ENCODE data around the gene XAF1.

The XAF1 gene

DNA sequence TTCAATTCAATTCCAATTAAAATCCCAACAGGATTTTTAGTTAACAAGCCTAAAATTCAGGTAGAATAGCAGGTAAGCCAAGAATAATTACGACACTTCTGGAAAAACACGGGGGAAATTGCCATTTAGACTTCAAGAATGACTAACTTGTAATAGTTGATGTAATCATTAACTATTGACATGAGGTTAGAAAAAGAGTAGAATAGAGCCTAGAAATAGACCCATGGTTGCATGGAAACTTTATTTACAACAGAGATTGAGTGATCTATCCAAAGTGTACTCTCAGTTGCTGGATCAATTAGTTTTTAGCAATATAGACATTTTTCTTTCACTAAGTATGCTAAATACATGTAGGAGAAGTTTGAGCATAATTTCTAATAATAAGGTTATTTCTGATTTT is 39.1 kb upstream of the XAF1 start:
- Histone ChIP-seq H2AFZ (ENCODE audit: low read length) (no peak overlapping the region), H3K4me2 (ENCODE audit: low read length) (no peak overlapping the region), H3K36me3 (ENCODE audit: insufficient read depth, low read length) (no peaks in the 10 kb centered on the region; the same call in 1 of the 2 replicates), H3K9ac (ENCODE audit: low read length) (no peak overlapping the region), H3K9me3 (ENCODE audit: low read length) (no peaks in the 10 kb centered on the region), H3K79me2 (ENCODE audit: insufficient read depth, low read length) (no peaks in the 10 kb centered on the region), H3K27ac (ENCODE audit: low read depth, low read length, poor library complexity, severe bottlenecking) (no peak overlapping the region), H3K4me3 (ENCODE audit: low read depth, low read length, poor library complexity, severe bottlenecking) (no peak overlapping the region), H3F3A (ENCODE audit: insufficient read depth, low read length) (no peaks in the 10 kb centered on the region), H3K27me3 (ENCODE audit: insufficient read depth, low read length) (no peaks in the 10 kb centered on the region), H4K20me1 (ENCODE audit: insufficient read depth, low read length) (no peaks in the 10 kb centered on the region), H3K4me1 (ENCODE audit: insufficient read depth, low read length, severe bottlenecking) (no peaks in the 10 kb centered on the region), H3K9me2 (ENCODE audit: low read depth, low read length) (no peaks in the 10 kb centered on the region)
- TF ChIP-seq, protein P1, sequence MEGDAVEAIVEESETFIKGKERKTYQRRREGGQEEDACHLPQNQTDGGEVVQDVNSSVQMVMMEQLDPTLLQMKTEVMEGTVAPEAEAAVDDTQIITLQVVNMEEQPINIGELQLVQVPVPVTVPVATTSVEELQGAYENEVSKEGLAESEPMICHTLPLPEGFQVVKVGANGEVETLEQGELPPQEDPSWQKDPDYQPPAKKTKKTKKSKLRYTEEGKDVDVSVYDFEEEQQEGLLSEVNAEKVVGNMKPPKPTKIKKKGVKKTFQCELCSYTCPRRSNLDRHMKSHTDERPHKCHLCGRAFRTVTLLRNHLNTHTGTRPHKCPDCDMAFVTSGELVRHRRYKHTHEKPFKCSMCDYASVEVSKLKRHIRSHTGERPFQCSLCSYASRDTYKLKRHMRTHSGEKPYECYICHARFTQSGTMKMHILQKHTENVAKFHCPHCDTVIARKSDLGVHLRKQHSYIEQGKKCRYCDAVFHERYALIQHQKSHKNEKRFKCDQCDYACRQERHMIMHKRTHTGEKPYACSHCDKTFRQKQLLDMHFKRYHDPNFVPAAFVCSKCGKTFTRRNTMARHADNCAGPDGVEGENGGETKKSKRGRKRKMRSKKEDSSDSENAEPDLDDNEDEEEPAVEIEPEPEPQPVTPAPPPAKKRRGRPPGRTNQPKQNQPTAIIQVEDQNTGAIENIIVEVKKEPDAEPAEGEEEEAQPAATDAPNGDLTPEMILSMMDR (IDR thresholded peaks at IDR 0.05; ENCODE audit: low read length), result no peak
- no peak for TF ChIP-seq EZH2 (IDR thresholded peaks at IDR 0.05; ENCODE audit: borderline replicate concordance, low read length)

DNA sequence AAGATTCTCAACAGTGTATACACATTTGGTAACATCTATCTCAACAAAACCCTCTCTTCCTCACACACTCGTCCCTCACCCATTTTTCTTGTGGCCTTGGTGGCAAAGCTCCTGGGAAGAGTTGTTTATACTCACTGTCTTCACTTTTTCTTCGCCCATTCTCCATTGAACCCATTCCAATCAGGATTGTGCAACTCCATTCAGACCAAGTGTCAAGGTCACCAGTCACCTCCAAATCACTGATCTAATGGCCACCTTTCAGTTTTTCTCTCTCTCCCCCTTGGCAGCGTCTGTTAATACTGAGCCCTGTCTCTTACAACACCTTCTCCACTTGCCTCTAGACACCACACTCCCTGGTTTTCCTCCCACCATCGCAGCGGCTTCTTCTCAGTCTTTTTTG is 34.1 kb upstream of the XAF1 start:
- no peaks in the 10 kb centered on the region for H3K79me2 ChIP-seq (ENCODE audit: insufficient read depth, low read length)
- no peaks in the 10 kb centered on the region for H3K9me2 ChIP-seq (ENCODE audit: low read depth, low read length)
- H2AFZ ChIP-seq (ENCODE audit: low read length), result no peak overlapping the region
- H3K27me3 ChIP-seq (ENCODE audit: insufficient read depth, low read length), result no peaks in the 10 kb centered on the region
- no peaks in the 10 kb centered on the region for H3F3A ChIP-seq (ENCODE audit: insufficient read depth, low read length)
- no peak for TF ChIP-seq EZH2 (IDR thresholded peaks at IDR 0.05; ENCODE audit: borderline replicate concordance, low read length)
- TF ChIP-seq, protein P1 (IDR thresholded peaks at IDR 0.05; ENCODE audit: low read length), result no peak
- H3K4me3 ChIP-seq (ENCODE audit: low read depth, low read length, poor library complexity, severe bottlenecking), result no peak overlapping the region
- no peak overlapping the region for H3K27ac ChIP-seq (ENCODE audit: low read depth, low read length, poor library complexity, severe bottlenecking)
- H3K36me3 ChIP-seq (ENCODE audit: insufficient read depth, low read length), result no peaks in the 10 kb centered on the region; the same call in 1 of the 2 replicates
- H3K4me2 ChIP-seq (ENCODE audit: low read length), result no peak overlapping the region
- H3K4me1 ChIP-seq (ENCODE audit: insufficient read depth, low read length, severe bottlenecking), result no peaks in the 10 kb centered on the region
- no peaks in the 10 kb centered on the region for H3K9me3 ChIP-seq (ENCODE audit: low read length)
- H4K20me1 ChIP-seq (ENCODE audit: insufficient read depth, low read length), result no peaks in the 10 kb centered on the region
- H3K9ac ChIP-seq (ENCODE audit: low read length), result no peak overlapping the region

DNA sequence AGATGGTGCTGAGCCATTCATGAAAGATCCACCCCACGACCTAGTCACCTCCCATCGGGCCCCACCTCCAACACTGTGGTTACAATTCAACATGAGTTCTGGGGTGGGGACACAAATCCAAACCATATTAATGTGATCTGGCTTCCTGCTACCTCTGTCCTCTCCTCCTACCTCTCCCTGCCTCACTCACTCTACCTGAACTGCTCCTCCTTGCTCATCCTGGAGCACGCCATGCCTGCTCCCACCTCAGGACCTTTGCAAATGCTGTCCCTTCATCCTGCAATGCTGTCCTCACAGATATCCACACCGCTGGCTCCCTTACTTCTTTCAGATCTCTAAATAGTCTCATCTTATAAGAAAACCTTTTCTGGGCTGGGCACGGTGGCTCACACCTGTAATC is 31.8 kb upstream of the XAF1 start:
- H2AFZ ChIP-seq (ENCODE audit: low read length), result no peak overlapping the region
- no peaks in the 10 kb centered on the region for H3K36me3 ChIP-seq (ENCODE audit: insufficient read depth, low read length)
- H3K4me1 ChIP-seq (ENCODE audit: insufficient read depth, low read length, severe bottlenecking), result no peaks in the 10 kb centered on the region
- no peaks in the 10 kb centered on the region for H3K79me2 ChIP-seq (ENCODE audit: insufficient read depth, low read length)
- no peak overlapping the region for H3K4me2 ChIP-seq (ENCODE audit: low read length)
- H3K27ac ChIP-seq (ENCODE audit: low read depth, low read length, poor library complexity, severe bottlenecking), result no peak overlapping the region
- no peaks in the 10 kb centered on the region for H3K27me3 ChIP-seq (ENCODE audit: insufficient read depth, low read length)
- H3K9ac ChIP-seq (ENCODE audit: low read length), result no peak overlapping the region
- H3K9me3 ChIP-seq (ENCODE audit: low read length), result no peaks in the 10 kb centered on the region
- H3F3A ChIP-seq (ENCODE audit: insufficient read depth, low read length), result no peaks in the 10 kb centered on the region
- H3K4me3 ChIP-seq (ENCODE audit: low read depth, low read length, poor library complexity, severe bottlenecking), result no peak overlapping the region
- H4K20me1 ChIP-seq (ENCODE audit: insufficient read depth, low read length), result no peaks in the 10 kb centered on the region
- no peaks in the 10 kb centered on the region for H3K9me2 ChIP-seq (ENCODE audit: low read depth, low read length)
- TF ChIP-seq, protein P1 (IDR thresholded peaks at IDR 0.05; ENCODE audit: low read length), result no peak
- TF ChIP-seq EZH2 (IDR thresholded peaks at IDR 0.05; ENCODE audit: borderline replicate concordance, low read length), result no peak

Data from OCI-LY1 (cell line).